Neural crest cell (in vitro differentiated cells): ENCODE data around the gene SCGB2A2. TPM values are rescaled to one million over a fixed set of nuclear protein-coding genes. Genes with fewer than 3 reads are reported as not detected.

Experiments
- DNase-seq: peaks from one replicate; pipeline ENCODE4 v3.0.0; 2021; ENCODE audit warnings: low read depth, mixed read lengths, low spot score
- H3K27ac Mint-ChIP-seq: one replicate; pipeline ENCODE4 v1.8.0; 2021; ENCODE audit warnings: mild to moderate bottlenecking, mixed read lengths; ENCODE audit not compliant: unreplicated experiment
- H3K27me3 Mint-ChIP-seq: 2 replicates; pipeline ENCODE4 v1.8.0; 2021; ENCODE audit warnings: low read depth, mild to moderate bottlenecking, mixed read lengths
- H3K36me3 Mint-ChIP-seq: 2 replicates; pipeline ENCODE4 v1.8.0; 2021; ENCODE audit warnings: low read depth, mild to moderate bottlenecking, mixed read lengths
- H3K4me1 Mint-ChIP-seq: 2 replicates; pipeline ENCODE4 v1.8.0; 2021; ENCODE audit warnings: mixed read lengths
- H3K4me3 Mint-ChIP-seq: one replicate; pipeline ENCODE4 v1.8.0; 2021; ENCODE audit warnings: mild to moderate bottlenecking, mixed read lengths
- H3K9me3 Mint-ChIP-seq: 2 replicates; pipeline ENCODE4 v1.8.0; 2021; ENCODE audit warnings: mixed read lengths
- CTCF ChIP-seq: fragments of 200-600 bp; sonication (generic); conservative IDR thresholded peaks from 2 replicates; pipeline ENCODE4 v1.5.0; 2021; ENCODE audit warnings: antibody characterized with exemption, mild to moderate bottlenecking
- long read RNA-seq: library from polyadenylated mRNA; unstranded; transcript quantifications from one replicate; pipeline ENCODE4 v2.0.0, GENCODE V29; 2020
- total RNA-seq: library from RNA; stranded (reverse); gene quantifications from 2 replicates; pipeline ENCODE4 v1.2.1, GENCODE V29; 2021

SCGB2A2 gene
- total RNA-seq: not detected in 2 replicates
- long read RNA-seq: 0 reads

GRCh38 chr11:62269654-62270278, at the start of gene SCGB2A2:
TSS of gene SCGB2A2 (plus strand) at chr11:62270158. CDS start at chr11:62270217, 59 bp downstream.
- H3K4me3 Mint-ChIP-seq: no peak within 1 kb of the TSS
- peak; percentile 24 for TF ChIP-seq CTCF

GRCh38 chr11:62221498-62221897, 48.5 kb upstream of the SCGB2A2 start:
- peaks cover 8% of the 10 kb centered on the region for H3K36me3 Mint-ChIP-seq
- no peak for TF ChIP-seq CTCF

More at GRCh38 chr11:62269654-62270278, at the start of gene SCGB2A2:
- Mint-ChIP-seq H3K27me3 (peaks cover 46% of the 10 kb centered on the region), H3K36me3 (no peaks in the 10 kb centered on the region), H3K9me3 (no peaks in the 10 kb centered on the region), H3K4me1 (peaks cover 3% of the 10 kb centered on the region), H3K27ac (no peak within 1 kb of the TSS)
- DNase-seq: no peak

GRCh38 chr11:62223095-62223494, 46.9 kb upstream of the SCGB2A2 start:
- H3K27ac Mint-ChIP-seq: no peak overlapping the region
- TF ChIP-seq CTCF: no peak
- H3K9me3 Mint-ChIP-seq: peaks cover 14% of the 10 kb centered on the region
- no peaks in the 10 kb centered on the region for H3K4me1 Mint-ChIP-seq
- H3K36me3 Mint-ChIP-seq: peaks cover 8% of the 10 kb centered on the region
- H3K27me3 Mint-ChIP-seq: peaks cover 17% of the 10 kb centered on the region
- H3K4me3 Mint-ChIP-seq: no peak overlapping the region
- DNase-seq: no peak

More at GRCh38 chr11:62221498-62221897, 48.5 kb upstream of the SCGB2A2 start:
- no peaks in the 10 kb centered on the region for H3K4me1 Mint-ChIP-seq
- DNase-seq: no peak
- no peak overlapping the region for H3K27ac Mint-ChIP-seq
- H3K9me3 Mint-ChIP-seq: peaks cover 14% of the 10 kb centered on the region
- H3K27me3 Mint-ChIP-seq: peaks cover 21% of the 10 kb centered on the region
- no peak overlapping the region for H3K4me3 Mint-ChIP-seq

DNA sequence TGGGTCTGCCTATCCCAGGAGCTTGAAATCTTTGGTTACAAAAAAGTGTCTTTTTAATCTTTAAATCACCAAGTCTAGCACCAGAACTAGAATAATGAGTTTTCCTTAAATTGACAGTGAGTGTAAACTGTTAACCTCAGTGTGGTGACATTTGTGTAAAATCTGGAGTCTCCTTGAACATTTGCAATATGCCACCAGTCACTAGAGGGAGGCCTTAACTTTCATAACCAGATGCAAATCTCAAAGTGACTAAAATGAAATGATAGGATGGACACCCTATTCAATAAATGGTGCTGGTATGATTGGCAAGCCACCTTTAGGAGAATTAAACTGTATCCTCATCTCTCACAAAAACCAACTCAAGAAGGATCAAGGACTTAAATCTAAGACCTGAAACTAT, 36.2 kb upstream of the SCGB2A2 start:
- Mint-ChIP-seq H3K4me1 (no peaks in the 10 kb centered on the region), H3K36me3 (no peaks in the 10 kb centered on the region), H3K4me3 (no peak overlapping the region), H3K9me3 (no peaks in the 10 kb centered on the region), H3K27me3 (peaks cover 80% of the 10 kb centered on the region), H3K27ac (no peak overlapping the region)
- TF ChIP-seq CTCF: no peak
- no peak for DNase-seq

GRCh38 chr11:62236187-62236586, 33.8 kb upstream of the SCGB2A2 start:
- H3K36me3 Mint-ChIP-seq: no peaks in the 10 kb centered on the region

More at GRCh38 chr11:62236187-62236586, 33.8 kb upstream of the SCGB2A2 start:
- no peaks in the 10 kb centered on the region for H3K9me3 Mint-ChIP-seq
- no peak for TF ChIP-seq CTCF
- H3K4me3 Mint-ChIP-seq: no peak overlapping the region
- no peak overlapping the region for H3K27ac Mint-ChIP-seq
- no peaks in the 10 kb centered on the region for H3K4me1 Mint-ChIP-seq
- no peak for DNase-seq
- H3K27me3 Mint-ChIP-seq: peaks cover 90% of the 10 kb centered on the region
